ENCODE measurements around the gene FOXG1. TPM values are rescaled to one million over a fixed set of nuclear protein-coding genes. Genes with fewer than 3 reads are reported as not detected.

FOXG1 gene
- total and polyA plus RNA-seq, 5 donors from 2014 or later: not detected

GRCh38 chr14:28758253-28758884, 8.2 kb upstream of the FOXG1 start:
- Mint-ChIP-seq H3K4me3 (no peak overlapping the region), H3K9me3 (peaks cover 0 to 42% (median 0%) of the 10 kb centered on the region in 7 donors), H3K36me3 (no peaks in the 10 kb centered on the region), H3K27me3 (peaks cover 74% of the 10 kb centered on the region), H3K27ac (no peak overlapping the region), H3K4me1 (no peaks in the 10 kb centered on the region)
- H3K9me3 ChIP-seq (ENCODE audit: control insufficient read depth in 2 of 2, low read length in 2 of 2): peaks cover 0 to 8% of the 10 kb centered on the region in 2 experiments
- peaks cover 25% of the 10 kb centered on the region for H3K27me3 ChIP-seq (ENCODE audit: control insufficient read depth, insufficient read depth, low read length)
- no peak for DNase-seq
- no peak overlapping the region for H3K27ac ChIP-seq (ENCODE audit: insufficient read depth, low read length, poor library complexity, severe bottlenecking)
- ATAC-seq (ENCODE audit: low read depth in 2 of 2): no peak
- no peak overlapping the region for H3K4me3 ChIP-seq (ENCODE audit: low read depth, low read length)
- H3K36me3 ChIP-seq (ENCODE audit: control insufficient read depth, insufficient read depth, low read length): no peaks in the 10 kb centered on the region
- no peaks in the 10 kb centered on the region for H3K4me1 ChIP-seq (ENCODE audit: control insufficient read depth, insufficient read depth, low read length, poor library complexity, severe bottlenecking)

DNA sequence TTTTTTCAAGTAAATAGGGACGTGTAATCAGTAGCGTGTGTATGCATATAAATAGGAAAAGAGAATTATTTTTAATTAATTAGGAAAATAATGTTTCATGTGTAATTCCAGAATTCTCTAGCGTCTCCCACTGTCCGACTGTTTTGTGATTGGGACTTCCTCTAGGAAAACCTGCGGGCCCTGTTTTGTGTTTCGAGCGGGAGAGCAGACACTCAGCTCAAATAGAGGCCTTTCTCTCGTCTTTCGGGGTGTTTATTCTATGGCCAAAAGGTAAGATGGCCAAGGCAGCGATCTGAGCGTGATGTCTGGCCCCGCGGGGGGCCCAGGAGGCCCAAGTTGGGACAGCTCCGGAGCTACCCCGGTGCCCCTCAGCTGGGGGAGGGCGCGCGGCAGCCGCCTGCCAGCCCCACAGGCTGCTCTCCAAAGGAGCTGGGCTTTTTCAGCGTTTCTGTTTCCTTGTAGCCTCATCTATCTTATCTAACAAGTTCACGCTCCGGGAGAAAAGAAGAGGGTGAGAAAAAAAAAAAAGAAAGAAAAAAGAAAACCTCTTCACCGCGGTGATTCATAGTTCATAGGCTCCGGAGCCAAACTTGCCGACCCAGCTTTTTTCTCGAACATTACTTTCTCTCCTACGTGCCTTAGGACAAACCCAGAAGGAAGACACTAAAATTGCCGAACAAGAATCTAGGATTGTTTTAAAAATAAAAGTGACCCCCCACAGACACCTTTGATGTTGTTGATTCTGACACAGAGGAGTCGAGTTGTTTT, 7.5 kb upstream of the FOXG1 start:
- ATAC-seq (ENCODE audit: low read depth in 2 of 2): no peak
- Mint-ChIP-seq H3K27ac (no peak overlapping the region), H3K36me3 (no peaks in the 10 kb centered on the region), H3K4me1 (peaks cover 0 to 2% (median under 1%) of the 10 kb centered on the region in 4 donors), H3K4me3 (no peak overlapping the region), H3K27me3 (peaks cover 79% of the 10 kb centered on the region), H3K9me3 (peaks cover 0 to 42% (median 0%) of the 10 kb centered on the region in 7 donors)
- Histone ChIP-seq H3K4me1 (ENCODE audit: control insufficient read depth, insufficient read depth, low read length, poor library complexity, severe bottlenecking) (no peaks in the 10 kb centered on the region), H3K36me3 (ENCODE audit: control insufficient read depth, insufficient read depth, low read length) (no peaks in the 10 kb centered on the region), H3K27ac (ENCODE audit: insufficient read depth, low read length, poor library complexity, severe bottlenecking) (no peak overlapping the region), H3K27me3 (ENCODE audit: control insufficient read depth, insufficient read depth, low read length) (peaks cover 25% of the 10 kb centered on the region), H3K4me3 (ENCODE audit: low read depth, low read length) (no peak overlapping the region), H3K9me3 (ENCODE audit: control insufficient read depth in 2 of 2, low read length in 2 of 2) (peaks cover 0 to 8% of the 10 kb centered on the region in 2 experiments)
- DNase-seq: no peak

GRCh38 chr14:28759653-28760313, 6.8 kb upstream of the FOXG1 start:
- H3K27me3 ChIP-seq (ENCODE audit: control insufficient read depth, insufficient read depth, low read length): peaks cover 24% of the 10 kb centered on the region
- peaks cover 85% of the 10 kb centered on the region for H3K27me3 Mint-ChIP-seq
- H3K9me3 ChIP-seq (ENCODE audit: control insufficient read depth in 2 of 2, low read length in 2 of 2): peaks cover 0 to 8% of the 10 kb centered on the region in 2 experiments
- no peak overlapping the region for H3K4me3 Mint-ChIP-seq
- H3K27ac Mint-ChIP-seq: no peak overlapping the region
- H3K36me3 Mint-ChIP-seq: no peaks in the 10 kb centered on the region
- peaks cover 0 to 40% (median 0%) of the 10 kb centered on the region in 7 donors for H3K9me3 Mint-ChIP-seq
- H3K4me3 ChIP-seq (ENCODE audit: low read depth, low read length): no peak overlapping the region
- no peak overlapping the region for H3K27ac ChIP-seq (ENCODE audit: insufficient read depth, low read length, poor library complexity, severe bottlenecking)
- H3K4me1 ChIP-seq (ENCODE audit: control insufficient read depth, insufficient read depth, low read length, poor library complexity, severe bottlenecking): no peaks in the 10 kb centered on the region
- ATAC-seq (ENCODE audit: low read depth in 2 of 2): no peak
- no peak for DNase-seq
- no peaks in the 10 kb centered on the region for H3K36me3 ChIP-seq (ENCODE audit: control insufficient read depth, insufficient read depth, low read length)
- H3K4me1 Mint-ChIP-seq: peaks cover 0 to 4% (median under 1%) of the 10 kb centered on the region in 4 donors

- H3K36me3 ChIP-seq (ENCODE audit: control insufficient read depth, insufficient read depth, low read length): no peaks in the 10 kb centered on the region
- H3K27me3 ChIP-seq (ENCODE audit: control insufficient read depth, insufficient read depth, low read length): peaks cover 24% of the 10 kb centered on the region
- Mint-ChIP-seq H3K4me3 (no peak overlapping the region), H3K9me3 (peaks cover 0 to 37% (median 0%) of the 10 kb centered on the region in 7 donors), H3K27ac (no peak overlapping the region), H3K27me3 (peaks cover 85% of the 10 kb centered on the region), H3K4me1 (peaks cover 0 to 4% (median 2%) of the 10 kb centered on the region in 4 donors), H3K36me3 (no peaks in the 10 kb centered on the region)
- no peak overlapping the region for H3K27ac ChIP-seq (ENCODE audit: insufficient read depth, low read length, poor library complexity, severe bottlenecking)
- DNase-seq (no peak), ATAC-seq (ENCODE audit: low read depth in 2 of 2) (no peak)
- H3K4me1 ChIP-seq (ENCODE audit: control insufficient read depth, insufficient read depth, low read length, poor library complexity, severe bottlenecking): no peaks in the 10 kb centered on the region
- H3K4me3 ChIP-seq (ENCODE audit: low read depth, low read length): no peak overlapping the region
- peaks cover 2 to 8% of the 10 kb centered on the region in 2 experiments for H3K9me3 ChIP-seq (ENCODE audit: control insufficient read depth in 2 of 2, low read length in 2 of 2)
Observed at GRCh38 chr14:28760431-28760996, 6.1 kb upstream of the FOXG1 start.

DNA sequence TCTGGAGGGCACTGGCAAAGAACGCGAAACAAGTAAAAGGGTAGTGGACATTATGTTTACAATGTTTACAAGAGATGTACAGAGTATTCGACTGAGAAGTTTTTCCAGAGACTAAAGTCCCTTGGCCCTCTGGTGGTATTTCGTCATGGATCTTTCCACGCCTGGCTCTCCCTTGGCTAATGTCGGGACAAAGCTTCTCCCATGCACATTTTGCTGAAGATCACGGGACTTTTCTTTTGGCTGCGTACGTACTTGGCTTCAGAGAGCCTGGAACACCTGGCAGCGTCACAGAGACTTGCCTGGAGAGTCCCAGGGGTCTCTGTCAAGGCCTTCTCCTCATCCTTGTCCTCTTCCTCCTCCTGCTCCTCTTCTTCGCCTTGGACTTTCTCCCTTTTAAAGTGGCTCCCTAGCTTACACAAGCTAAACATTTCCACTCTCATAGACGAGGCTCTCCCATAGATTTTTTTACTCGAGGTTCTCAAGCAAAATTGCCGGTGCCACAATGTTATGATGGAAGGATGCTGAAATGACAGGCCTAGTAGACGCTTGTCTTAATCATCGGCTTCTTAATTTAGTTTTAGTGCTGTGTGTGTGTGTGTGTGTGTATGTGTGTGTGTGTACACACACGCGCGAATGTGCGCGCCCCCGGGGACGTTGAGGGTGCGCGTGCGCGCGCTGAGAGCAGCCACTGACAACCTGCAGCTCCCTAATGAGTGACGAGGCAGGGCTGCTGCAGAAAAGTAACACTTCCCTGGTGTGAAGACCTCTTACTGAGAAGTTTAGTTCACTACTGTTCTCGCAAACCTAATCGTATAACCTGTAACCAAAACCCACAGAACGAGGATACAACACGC, 4.9 kb upstream of the FOXG1 start:
- no peaks in the 10 kb centered on the region for H3K36me3 ChIP-seq (ENCODE audit: control insufficient read depth, insufficient read depth, low read length)
- H3K9me3 Mint-ChIP-seq: peaks cover 0 to 36% (median 0%) of the 10 kb centered on the region in 7 donors
- no peak overlapping the region for H3K4me3 ChIP-seq (ENCODE audit: low read depth, low read length)
- peaks cover 0 to 8% (median 3%) of the 10 kb centered on the region in 4 donors for H3K4me1 Mint-ChIP-seq
- H3K4me1 ChIP-seq (ENCODE audit: control insufficient read depth, insufficient read depth, low read length, poor library complexity, severe bottlenecking): peaks cover 5% of the 10 kb centered on the region
- H3K36me3 Mint-ChIP-seq: no peaks in the 10 kb centered on the region
- peaks cover 2 to 8% of the 10 kb centered on the region in 2 experiments for H3K9me3 ChIP-seq (ENCODE audit: control insufficient read depth in 2 of 2, low read length in 2 of 2)
- H3K27me3 ChIP-seq (ENCODE audit: control insufficient read depth, insufficient read depth, low read length): peaks cover 21% of the 10 kb centered on the region
- H3K27me3 Mint-ChIP-seq: peaks cover 83% of the 10 kb centered on the region
- H3K27ac Mint-ChIP-seq: no peak overlapping the region
- DNase-seq: no peak
- H3K4me3 Mint-ChIP-seq: no peak overlapping the region
- no peak for ATAC-seq (ENCODE audit: low read depth in 2 of 2)
- no peak overlapping the region for H3K27ac ChIP-seq (ENCODE audit: insufficient read depth, low read length, poor library complexity, severe bottlenecking)

GRCh38 chr14:28762303-28762954, 4.2 kb upstream of the FOXG1 start:
- peaks cover 0 to 36% (median 0%) of the 10 kb centered on the region in 7 donors for H3K9me3 Mint-ChIP-seq
- H3K4me3 Mint-ChIP-seq: no peak overlapping the region
- H3K36me3 Mint-ChIP-seq: no peaks in the 10 kb centered on the region
- ATAC-seq (ENCODE audit: low read depth in 2 of 2) (no peak), DNase-seq (no peak)
- Histone ChIP-seq H3K36me3 (ENCODE audit: control insufficient read depth, insufficient read depth, low read length) (no peaks in the 10 kb centered on the region), H3K27me3 (ENCODE audit: control insufficient read depth, insufficient read depth, low read length) (peaks cover 21% of the 10 kb centered on the region), H3K4me1 (ENCODE audit: control insufficient read depth, insufficient read depth, low read length, poor library complexity, severe bottlenecking) (peaks cover 5% of the 10 kb centered on the region), H3K9me3 (ENCODE audit: control insufficient read depth in 2 of 2, low read length in 2 of 2) (peaks cover 2 to 8% of the 10 kb centered on the region in 2 experiments), H3K27ac (ENCODE audit: insufficient read depth, low read length, poor library complexity, severe bottlenecking) (no peak overlapping the region), H3K4me3 (ENCODE audit: low read depth, low read length) (no peak overlapping the region)
- H3K27me3 Mint-ChIP-seq: peaks cover 77% of the 10 kb centered on the region
- no peak overlapping the region for H3K27ac Mint-ChIP-seq
- H3K4me1 Mint-ChIP-seq: peaks cover 0 to 8% (median 3%) of the 10 kb centered on the region in 4 donors

Data from CD4-positive, CD25-positive, alpha-beta regulatory T cell (primary cell).